Stromal cell of bone marrow (primary cell): ENCODE results near the gene SLC4A5.

Experiments
- DNase-seq: peaks from one replicate; pipeline ENCODE4 v3.0.0-alpha.2; 2012; ENCODE audit warnings: low read depth

Gene SLC4A5

GRCh38 chr2:74314107-74314506 is 29.1 kb downstream of the SLC4A5 start:
- DNase-seq = no peak

GRCh38 chr2:74313497-74313896 is 29.7 kb downstream of the SLC4A5 start:
- no peak for DNase-seq

GRCh38 chr2:74312913-74313312 is 30.3 kb downstream of the SLC4A5 start:
- DNase-seq = no peak

GRCh38 chr2:74307720-74308119 is 35.5 kb downstream of the SLC4A5 start:
- no peak for DNase-seq

- DNase-seq = no peak
These were observed 38.7 kb downstream of the SLC4A5 start for GRCh38 chr2:74304332-74305148.

- no peak for DNase-seq
These were observed 40.4 kb downstream of the SLC4A5 start for GRCh38 chr2:74302865-74303264.

- DNase-seq = no peak
These were observed 42.0 kb downstream of the SLC4A5 start for GRCh38 chr2:74301262-74301661.

GRCh38 chr2:74300506-74300905 is 42.7 kb downstream of the SLC4A5 start:
- no peak for DNase-seq

- DNase-seq = no peak
These were observed 45.3 kb downstream of the SLC4A5 start for GRCh38 chr2:74297950-74298349.

GRCh38 chr2:74297391-74297790 is 45.8 kb downstream of the SLC4A5 start:
- no peak for DNase-seq

- no peak for DNase-seq
These were observed 49.8 kb downstream of the SLC4A5 start for GRCh38 chr2:74293191-74293991.

GRCh38 chr2:74292751-74293150 is 50.5 kb downstream of the SLC4A5 start:
- DNase-seq = no peak

GRCh38 chr2:74291886-74292621 is 51.2 kb downstream of the SLC4A5 start:
- no peak for DNase-seq

- DNase-seq = no peak
These were observed 52.0 kb downstream of the SLC4A5 start for GRCh38 chr2:74291218-74291544.

- DNase-seq = no peak
These were observed 52.6 kb downstream of the SLC4A5 start for GRCh38 chr2:74290466-74291217.

GRCh38 chr2:74290066-74290465 is 53.1 kb downstream of the SLC4A5 start:
- DNase-seq = no peak

- DNase-seq = no peak
These were observed 56.5 kb downstream of the SLC4A5 start for GRCh38 chr2:74286725-74287124.

GRCh38 chr2:74281141-74281975 is 61.9 kb downstream of the SLC4A5 start:
- DNase-seq = no peak

GRCh38 chr2:74278694-74279093 is 64.5 kb downstream of the SLC4A5 start:
- no peak for DNase-seq

- no peak for DNase-seq
These were observed 65.0 kb downstream of the SLC4A5 start for GRCh38 chr2:74278176-74278575.

GRCh38 chr2:74275228-74275627 is 68.0 kb downstream of the SLC4A5 start:
- no peak for DNase-seq
